ENCODE data around the gene LRRC63. TPM values are rescaled to one million over a fixed set of nuclear protein-coding genes. Genes with fewer than 3 reads are reported as not detected.
A peak's percentile ranks its signal among the peaks of the same experiment; 100 is the strongest.

The LRRC63 gene
- polyA plus RNA-seq, 1 experiment = not detected

- ChIA-PET CTCF (interaction anchor here (0.7 to 1.5 kb wide), 2 partner anchors 25 kb away, joined by 3 to 6 read pairs; no protein-coding TSS in a partner anchor), POLR2A (no interaction called here)
- no peak for TF ChIP-seq CTCF (IDR thresholded peaks at IDR 0.05; ENCODE audit: low read depth, low read length)
- Histone ChIP-seq H3K27ac (ENCODE audit: low read depth, low read length) (peak overlapping the region; percentile 92), H3K4me3 (ENCODE audit: low read depth, low read length) (no peak overlapping the region), H3K9me3 (ENCODE audit: control insufficient read depth, insufficient read depth, low read length) (no peaks in the 10 kb centered on the region), H3K27me3 (ENCODE audit: control insufficient read depth, insufficient read depth, low read length) (peaks cover 3% of the 10 kb centered on the region)
- peak; percentile 49 for DNase-seq (ENCODE audit: low read depth, low spot score)
Observed at GRCh38 chr13:46296115-46296822, 84.5 kb downstream of the LRRC63 start.

- DNase-seq (ENCODE audit: low read depth, low spot score) = peak; percentile 24
- peak overlapping the region; percentile 63 for H3K27ac ChIP-seq (ENCODE audit: low read depth, low read length)
- ChIA-PET CTCF (interaction anchor here (1.5 kb wide), 1 partner anchor 25 kb away, joined by 6 read pairs; no protein-coding TSS in a partner anchor), POLR2A (no interaction called here)
- H3K9me3 ChIP-seq (ENCODE audit: control insufficient read depth, insufficient read depth, low read length) = no peaks in the 10 kb centered on the region
- H3K27me3 ChIP-seq (ENCODE audit: control insufficient read depth, insufficient read depth, low read length) = peaks cover 3% of the 10 kb centered on the region
- no peak overlapping the region for H3K4me3 ChIP-seq (ENCODE audit: low read depth, low read length)
- TF ChIP-seq CTCF (IDR thresholded peaks at IDR 0.05; ENCODE audit: low read depth, low read length) = no peak
Observed at GRCh38 chr13:46296921-46297320, 85.2 kb downstream of the LRRC63 start.

- no peaks in the 10 kb centered on the region for H3K9me3 ChIP-seq (ENCODE audit: control insufficient read depth, insufficient read depth, low read length)
- H3K27me3 ChIP-seq (ENCODE audit: control insufficient read depth, insufficient read depth, low read length) = peaks cover 3% of the 10 kb centered on the region
- TF ChIP-seq CTCF (IDR thresholded peaks at IDR 0.05; ENCODE audit: low read depth, low read length) = no peak
- DNase-seq (ENCODE audit: low read depth, low spot score) = no peak
- H3K4me3 ChIP-seq (ENCODE audit: low read depth, low read length) = no peak overlapping the region
- ChIA-PET POLR2A (no interaction called here), CTCF (interaction anchor here (1.5 kb wide), 1 partner anchor 24 kb away, joined by 6 read pairs; no protein-coding TSS in a partner anchor)
- peak overlapping the region; percentile 63 for H3K27ac ChIP-seq (ENCODE audit: low read depth, low read length)
Observed at GRCh38 chr13:46297361-46297811, 85.7 kb downstream of the LRRC63 start.

GRCh38 chr13:46303742-46304385 is 92.1 kb downstream of the LRRC63 start:
- Histone ChIP-seq H3K27me3 (ENCODE audit: control insufficient read depth, insufficient read depth, low read length) (peaks cover 2% of the 10 kb centered on the region), H3K9me3 (ENCODE audit: control insufficient read depth, insufficient read depth, low read length) (no peaks in the 10 kb centered on the region), H3K4me3 (ENCODE audit: low read depth, low read length) (no peak overlapping the region), H3K27ac (ENCODE audit: low read depth, low read length) (no peak overlapping the region)
- no peak for TF ChIP-seq CTCF (IDR thresholded peaks at IDR 0.05; ENCODE audit: low read depth, low read length)
- CTCF ChIA-PET = no interaction called here
- POLR2A ChIA-PET = no interaction called here
- no peak for DNase-seq (ENCODE audit: low read depth, low spot score)

GRCh38 chr13:46304546-46304945 is 92.8 kb downstream of the LRRC63 start:
- Histone ChIP-seq H3K27me3 (ENCODE audit: control insufficient read depth, insufficient read depth, low read length) (peaks cover 2% of the 10 kb centered on the region), H3K4me3 (ENCODE audit: low read depth, low read length) (no peak overlapping the region), H3K27ac (ENCODE audit: low read depth, low read length) (no peak overlapping the region), H3K9me3 (ENCODE audit: control insufficient read depth, insufficient read depth, low read length) (no peaks in the 10 kb centered on the region)
- CTCF ChIA-PET = no interaction called here
- POLR2A ChIA-PET = no interaction called here
- no peak for DNase-seq (ENCODE audit: low read depth, low spot score)
- TF ChIP-seq CTCF (IDR thresholded peaks at IDR 0.05; ENCODE audit: low read depth, low read length) = no peak
